GM15510 (cell line): ENCODE data around the gene SLC5A12.

Experiments used
- POLR2A ChIP-seq: IDR thresholded peaks from 3 replicates; pipeline ENCODE4 v1.6.1; 2011; ENCODE audit warnings: borderline replicate concordance; ENCODE audit not compliant: insufficient read length; ENCODE audit errors: extremely low read depth

SLC5A12 gene

GRCh38 chr11:26721948-26722475 is at the start of gene SLC5A12:
SLC5A12 (minus strand) TSS chr11:26722060; CDS start chr11:26721714, 346 bp downstream.
- TF ChIP-seq POLR2A, result no peak

GRCh38 chr11:26769027-26769426 is 47.2 kb upstream of the SLC5A12 start:
- TF ChIP-seq POLR2A, result no peak

- no peak for TF ChIP-seq POLR2A
Measured at GRCh38 chr11:26767060-26767459, 45.2 kb upstream of the SLC5A12 start.

- no peak for TF ChIP-seq POLR2A
Measured at GRCh38 chr11:26765323-26765722, 43.5 kb upstream of the SLC5A12 start.

- TF ChIP-seq POLR2A, result no peak
Measured at GRCh38 chr11:26764825-26765224, 43.0 kb upstream of the SLC5A12 start.

- no peak for TF ChIP-seq POLR2A
Measured at GRCh38 chr11:26764315-26764714, 42.5 kb upstream of the SLC5A12 start.

- no peak for TF ChIP-seq POLR2A
Measured at GRCh38 chr11:26762089-26762488, 40.2 kb upstream of the SLC5A12 start.

- TF ChIP-seq POLR2A, result no peak
Measured at GRCh38 chr11:26761361-26761809, 39.5 kb upstream of the SLC5A12 start.

GRCh38 chr11:26757995-26758394 is 36.1 kb upstream of the SLC5A12 start:
- no peak for TF ChIP-seq POLR2A

GRCh38 chr11:26755762-26756161 is 33.9 kb upstream of the SLC5A12 start:
- TF ChIP-seq POLR2A, result no peak

GRCh38 chr11:26753723-26754504 is 32.1 kb upstream of the SLC5A12 start:
- TF ChIP-seq POLR2A, result no peak

GRCh38 chr11:26749927-26750326 is 28.1 kb upstream of the SLC5A12 start:
- no peak for TF ChIP-seq POLR2A

- no peak for TF ChIP-seq POLR2A
Measured at GRCh38 chr11:26743622-26744021, 21.8 kb upstream of the SLC5A12 start.

GRCh38 chr11:26742966-26743365 is 21.1 kb upstream of the SLC5A12 start:
- no peak for TF ChIP-seq POLR2A

GRCh38 chr11:26741036-26741435 is 19.2 kb upstream of the SLC5A12 start:
- no peak for TF ChIP-seq POLR2A

GRCh38 chr11:26739366-26740073 is 17.7 kb upstream of the SLC5A12 start:
- no peak for TF ChIP-seq POLR2A

- TF ChIP-seq POLR2A, result no peak
Measured at GRCh38 chr11:26734691-26735090, 12.8 kb upstream of the SLC5A12 start.

GRCh38 chr11:26731084-26731456 is 9.2 kb upstream of the SLC5A12 start:
- TF ChIP-seq POLR2A, result no peak
